HG03521 (cell line): ENCODE measurements around the gene CAMK1D.

ENCODE experiments used
- ATAC-seq: cut with Tn5 transposase; IDR thresholded peaks from one replicate; pipeline ENCODE4 v1.9.1; 2021; ENCODE audit warnings: mild to moderate bottlenecking, moderate library complexity; ENCODE audit not compliant: unreplicated experiment

CAMK1D gene

DNA sequence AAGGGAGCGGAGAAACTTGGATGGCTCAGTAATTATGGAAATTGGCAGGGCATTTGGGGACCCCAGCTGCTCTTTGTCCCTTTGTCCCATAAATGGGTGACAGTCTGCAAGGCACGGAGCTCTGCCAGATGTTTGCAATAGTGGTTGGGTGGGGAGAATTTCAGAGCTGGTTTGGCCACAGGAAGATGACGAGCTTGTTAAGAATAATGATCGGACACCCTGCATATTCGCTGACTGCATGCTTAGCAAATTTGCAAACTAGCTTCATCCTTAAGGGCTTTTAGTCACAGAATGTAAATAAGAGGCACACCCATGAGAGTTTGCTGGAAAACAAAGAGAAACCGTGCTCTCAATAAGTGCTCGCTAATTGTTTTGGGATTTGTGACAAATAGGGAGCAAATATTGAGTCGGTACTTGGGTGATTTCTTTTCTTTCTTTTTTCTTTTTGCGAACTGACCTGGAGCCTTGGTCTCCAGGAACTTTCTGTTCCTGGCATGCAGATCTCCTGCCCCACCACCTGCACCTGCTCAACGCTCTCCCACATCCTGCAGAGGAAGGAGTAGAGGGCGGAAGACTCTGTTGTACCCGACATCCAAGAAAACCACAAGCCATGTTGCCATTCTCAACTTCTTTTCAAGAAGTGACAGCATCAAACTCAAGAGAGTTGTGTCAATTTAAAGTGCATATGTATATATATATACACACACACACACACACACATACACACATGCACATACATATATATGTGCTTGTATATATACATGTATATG, 238.9 kb downstream of the CAMK1D start:
- ATAC-seq = no peak

GRCh38 chr10:12589291-12589690, 239.9 kb downstream of the CAMK1D start:
- no peak for ATAC-seq

DNA sequence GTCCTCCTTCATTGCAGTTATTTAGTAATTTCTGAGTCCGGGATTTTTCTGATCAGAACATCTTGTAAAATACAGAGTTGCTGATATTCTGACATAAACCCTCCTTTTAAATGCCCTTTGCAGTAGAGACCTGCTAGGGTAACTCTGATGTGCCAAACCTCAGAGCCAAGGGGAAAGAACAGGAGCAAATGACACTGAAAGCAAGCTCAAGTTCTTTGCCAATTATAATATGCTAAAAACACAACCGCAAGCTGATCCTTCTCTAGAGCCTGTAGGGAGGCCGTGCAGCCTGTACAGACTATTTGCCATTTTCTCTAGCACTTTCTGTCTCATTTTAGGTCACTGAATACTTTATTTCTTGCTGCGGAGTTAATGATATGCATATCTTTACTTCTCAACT, 240.4 kb downstream of the CAMK1D start:
- no peak for ATAC-seq

- no peak for ATAC-seq
Measured at GRCh38 chr10:12590675-12591659, 241.6 kb downstream of the CAMK1D start.

GRCh38 chr10:12592967-12593366, 243.6 kb downstream of the CAMK1D start:
- ATAC-seq = no peak

DNA sequence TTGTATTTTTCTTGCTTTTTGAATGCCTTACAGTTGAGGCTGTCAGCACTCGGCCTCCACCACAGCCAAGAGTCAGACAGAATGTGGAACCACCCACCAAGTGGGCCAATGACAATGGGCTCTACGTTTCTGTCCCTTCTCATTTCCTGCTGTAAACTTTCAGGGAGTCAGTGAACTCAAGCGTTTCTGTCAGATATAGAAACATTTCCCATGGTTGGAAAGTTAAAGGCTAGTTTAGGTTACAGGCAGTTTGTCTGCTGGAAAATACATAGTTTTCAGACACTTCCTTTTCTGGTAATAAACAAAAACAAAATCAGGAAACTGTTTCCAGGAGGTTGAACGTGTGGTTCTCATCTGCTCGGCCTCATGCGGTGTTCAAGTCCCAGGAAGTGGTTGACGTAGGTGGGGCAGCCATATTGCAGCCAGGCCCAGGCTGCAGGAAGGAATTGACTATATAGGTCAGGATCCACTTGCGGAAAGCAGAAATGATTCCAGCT, 245.1 kb downstream of the CAMK1D start:
- ATAC-seq = no peak

DNA sequence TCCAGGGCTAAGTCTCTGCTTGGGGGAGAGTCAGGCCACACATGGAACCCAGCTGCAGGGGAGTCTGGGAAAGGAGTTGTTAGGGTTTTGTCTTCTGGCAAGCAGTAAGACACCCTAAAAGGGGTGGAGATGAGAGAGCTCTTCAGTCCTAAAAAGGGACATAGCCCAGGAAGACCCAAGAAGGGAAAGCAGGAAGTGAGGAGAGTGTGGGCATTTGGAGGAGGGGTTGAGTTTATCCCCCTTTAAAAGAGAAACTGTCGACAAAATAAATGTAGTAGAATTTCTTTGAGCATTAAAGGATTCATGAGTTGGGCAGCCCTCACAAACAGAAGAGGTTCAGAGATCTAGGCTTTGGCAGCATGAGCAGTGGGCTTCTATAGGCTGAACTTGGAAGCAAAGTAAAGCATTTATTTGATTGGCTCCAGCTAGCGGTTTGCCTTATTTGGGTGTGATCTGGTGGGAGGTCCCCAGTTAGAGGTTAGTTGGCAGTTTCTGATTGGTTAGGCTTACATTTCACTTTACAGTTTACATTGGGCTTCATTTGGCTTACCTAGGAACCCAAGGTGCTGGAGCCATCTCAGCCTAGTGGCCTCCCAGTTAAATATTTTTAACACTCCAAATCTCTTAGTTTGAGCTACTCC, 246.7 kb downstream of the CAMK1D start:
- ATAC-seq = no peak

DNA sequence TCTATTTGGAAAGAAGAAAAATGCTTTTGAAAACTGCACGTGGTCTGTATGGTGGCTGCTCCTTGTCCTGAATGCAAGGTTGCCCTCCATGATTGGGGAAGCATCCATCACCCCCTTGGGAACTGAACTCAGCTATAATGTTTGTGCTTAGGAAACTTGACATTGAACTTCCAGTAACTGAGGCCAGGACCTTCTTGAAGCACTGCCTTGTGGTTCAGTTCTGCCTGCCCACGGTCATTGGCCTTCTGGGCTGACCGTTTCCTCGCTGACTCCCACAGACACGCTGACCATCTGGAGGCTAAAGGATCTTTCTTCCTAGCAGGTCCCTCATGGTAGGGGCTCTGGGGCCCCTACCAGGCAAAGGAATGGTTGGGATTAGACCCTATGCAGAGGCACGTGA, 247.8 kb downstream of the CAMK1D start:
- no peak for ATAC-seq

DNA sequence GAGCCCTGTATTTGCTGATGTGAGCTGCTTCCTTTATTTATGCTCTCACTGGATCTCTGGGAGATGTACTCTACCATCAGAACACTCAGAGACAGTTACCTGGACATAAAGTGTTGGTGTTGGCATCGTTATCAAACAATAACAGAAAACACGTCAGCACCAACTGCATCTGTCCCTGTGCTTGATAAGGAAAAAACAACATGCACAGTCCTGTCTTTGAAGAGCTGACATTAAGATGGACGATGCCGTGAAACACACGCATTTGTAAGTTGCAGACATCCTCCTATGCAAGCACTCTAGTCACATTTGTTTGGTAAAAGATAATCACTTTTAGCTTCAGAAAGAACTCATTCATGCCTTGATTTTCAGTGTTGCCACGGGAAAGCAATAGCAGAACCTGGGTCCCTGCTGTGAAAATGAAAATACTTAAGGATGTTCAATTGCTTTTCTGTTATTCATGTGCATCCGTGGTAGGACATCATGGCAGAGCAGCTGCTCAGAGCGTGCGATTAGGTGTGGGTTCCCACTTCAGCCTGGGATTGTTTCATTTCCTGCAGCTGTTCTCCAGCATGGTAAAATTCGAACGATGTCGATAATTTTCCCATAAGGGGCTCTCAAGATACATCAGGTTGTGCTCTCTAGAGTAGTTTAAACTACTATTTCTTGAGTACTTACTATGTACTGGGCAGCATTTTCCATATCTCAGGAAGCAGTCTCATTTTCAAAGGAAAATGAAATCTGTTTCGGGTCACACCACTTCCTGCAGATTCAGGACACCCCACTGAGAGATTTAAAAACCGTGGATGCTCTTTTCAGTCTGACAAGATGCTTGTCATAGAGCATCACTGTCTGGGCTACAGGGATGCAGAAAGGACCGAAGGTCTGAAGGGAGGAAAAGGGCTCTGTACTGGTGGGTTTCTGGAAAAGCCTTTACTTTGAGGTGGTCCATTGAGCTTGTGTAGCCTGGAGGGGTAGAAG, 248.7 kb downstream of the CAMK1D start:
- ATAC-seq = no peak

- no peak for ATAC-seq
Measured at GRCh38 chr10:12600652-12601051, 251.3 kb downstream of the CAMK1D start.

DNA sequence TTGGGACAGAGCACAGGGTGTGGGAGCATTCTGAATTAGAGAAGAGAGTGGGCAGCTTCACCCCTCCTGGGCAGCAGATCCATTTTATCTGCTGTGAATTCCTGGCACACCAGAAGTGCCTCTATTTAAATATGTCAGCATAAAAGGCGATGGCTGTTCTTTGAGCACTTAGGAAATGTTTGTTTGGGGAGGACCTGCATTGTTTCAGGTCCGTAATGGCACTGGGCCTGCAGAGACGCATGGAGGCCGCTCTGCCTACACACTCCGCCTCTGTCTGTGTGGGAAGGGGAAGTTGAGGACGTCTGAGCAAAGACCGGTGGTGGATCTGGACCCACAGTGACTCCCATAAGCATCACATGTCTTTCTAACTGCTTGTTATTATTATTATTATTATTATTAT, 253.2 kb downstream of the CAMK1D start:
- no peak for ATAC-seq

DNA sequence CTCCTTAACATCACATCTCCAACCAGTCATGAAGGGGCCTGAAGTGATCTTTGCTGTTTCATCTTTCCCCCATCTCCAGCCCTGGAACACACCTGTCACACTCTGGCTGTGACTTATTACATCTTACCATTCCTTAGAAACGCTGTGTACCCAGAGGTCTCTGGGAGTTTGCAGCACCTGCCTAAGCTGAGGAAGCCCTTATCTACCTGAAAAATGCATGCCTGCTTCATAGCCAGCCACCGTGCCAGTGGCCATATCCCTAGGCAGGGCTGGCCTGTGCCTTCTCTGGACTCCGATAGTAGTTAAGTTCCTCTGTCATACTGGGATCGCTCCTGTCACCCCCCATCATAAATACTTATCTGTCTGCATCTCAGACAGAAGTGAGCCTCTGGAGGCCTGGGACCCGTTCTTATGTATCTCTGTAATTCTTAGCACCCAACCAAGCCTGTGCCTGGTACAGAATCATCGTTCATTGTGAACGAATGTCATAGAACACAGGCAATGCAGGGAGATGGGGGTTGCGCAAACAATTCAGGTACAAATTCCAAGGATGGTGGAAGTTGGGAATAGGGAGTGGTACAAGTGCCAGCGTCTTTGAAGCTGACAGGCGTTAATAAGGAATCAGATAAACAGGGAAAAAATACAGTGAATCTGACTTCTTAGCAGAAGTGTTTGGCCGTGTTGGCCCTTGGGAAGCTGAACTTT, 254.6 kb downstream of the CAMK1D start:
- ATAC-seq = no peak

GRCh38 chr10:12605580-12606405, 256.4 kb downstream of the CAMK1D start:
- ATAC-seq = peak; percentile 58

- ATAC-seq = no peak
Measured at GRCh38 chr10:12606461-12606860, 257.1 kb downstream of the CAMK1D start.

DNA sequence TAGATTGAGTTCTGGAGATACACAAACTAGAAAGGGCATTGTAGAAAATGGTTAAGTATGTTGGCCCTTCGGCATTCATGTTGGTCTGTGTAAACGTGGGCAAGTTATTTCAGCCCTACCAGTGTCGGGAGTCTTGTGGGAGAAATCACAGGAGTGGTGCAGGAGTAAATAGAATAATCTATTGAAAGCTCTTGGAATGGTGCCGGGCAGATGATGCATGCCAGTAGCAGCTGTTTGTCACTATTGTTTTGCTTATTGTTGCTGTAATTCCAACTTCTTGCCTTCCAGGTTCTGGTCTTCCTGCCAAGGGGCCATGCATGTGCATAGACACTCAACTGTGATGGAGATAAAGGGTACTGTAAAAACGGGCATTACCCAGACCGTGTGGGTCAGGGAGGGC, 259.4 kb downstream of the CAMK1D start:
- ATAC-seq = no peak

- no peak for ATAC-seq
Measured at GRCh38 chr10:12609435-12609834, 260.1 kb downstream of the CAMK1D start.

- ATAC-seq = no peak
Measured at GRCh38 chr10:12613136-12613535, 263.8 kb downstream of the CAMK1D start.

DNA sequence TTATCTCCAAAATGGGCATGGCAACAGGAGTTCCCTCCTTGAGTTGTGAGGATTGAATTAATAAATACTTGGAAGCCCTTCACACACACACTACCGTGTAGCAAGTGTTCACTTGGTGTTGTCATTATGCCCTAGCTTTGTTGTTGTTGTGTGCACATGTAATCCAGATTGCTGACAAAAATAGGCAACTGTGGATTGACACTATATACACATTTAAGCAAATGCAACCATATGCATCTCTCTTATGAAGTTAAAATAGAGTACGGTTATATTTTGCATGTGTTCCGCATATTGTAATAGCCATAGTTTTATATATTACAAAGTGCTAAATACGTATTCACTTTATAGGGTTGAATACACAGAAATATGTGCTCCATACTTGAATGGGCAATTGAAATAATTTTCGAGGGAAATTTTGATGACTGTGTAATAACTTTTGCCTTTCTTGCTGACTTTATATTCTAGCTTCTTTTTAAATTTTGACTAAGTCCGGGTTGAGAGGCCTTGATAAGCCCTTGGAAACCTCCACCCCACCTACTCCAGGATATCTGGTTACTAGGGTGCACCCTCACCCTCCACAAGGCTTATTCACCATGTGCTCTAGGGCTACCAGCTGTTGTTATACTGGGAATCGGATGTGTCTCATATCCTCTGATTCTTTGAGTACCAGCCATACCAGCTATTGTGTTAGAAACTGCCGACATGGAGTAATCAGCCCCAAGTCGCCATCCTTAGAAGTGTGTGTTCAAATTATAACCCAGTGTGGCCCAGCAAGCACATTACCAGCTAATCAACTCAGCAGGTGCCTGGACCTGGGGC, 265.0 kb downstream of the CAMK1D start:
- ATAC-seq = no peak
